NCI-H128 (cell line): ENCODE results near the gene PALLD.

Source experiments
- DNase-seq: peaks from one replicate; lab custom pipeline; 2025; ENCODE audit not compliant: unreplicated experiment; lab: John Stamatoyannopoulos, UW

PALLD gene

DNA sequence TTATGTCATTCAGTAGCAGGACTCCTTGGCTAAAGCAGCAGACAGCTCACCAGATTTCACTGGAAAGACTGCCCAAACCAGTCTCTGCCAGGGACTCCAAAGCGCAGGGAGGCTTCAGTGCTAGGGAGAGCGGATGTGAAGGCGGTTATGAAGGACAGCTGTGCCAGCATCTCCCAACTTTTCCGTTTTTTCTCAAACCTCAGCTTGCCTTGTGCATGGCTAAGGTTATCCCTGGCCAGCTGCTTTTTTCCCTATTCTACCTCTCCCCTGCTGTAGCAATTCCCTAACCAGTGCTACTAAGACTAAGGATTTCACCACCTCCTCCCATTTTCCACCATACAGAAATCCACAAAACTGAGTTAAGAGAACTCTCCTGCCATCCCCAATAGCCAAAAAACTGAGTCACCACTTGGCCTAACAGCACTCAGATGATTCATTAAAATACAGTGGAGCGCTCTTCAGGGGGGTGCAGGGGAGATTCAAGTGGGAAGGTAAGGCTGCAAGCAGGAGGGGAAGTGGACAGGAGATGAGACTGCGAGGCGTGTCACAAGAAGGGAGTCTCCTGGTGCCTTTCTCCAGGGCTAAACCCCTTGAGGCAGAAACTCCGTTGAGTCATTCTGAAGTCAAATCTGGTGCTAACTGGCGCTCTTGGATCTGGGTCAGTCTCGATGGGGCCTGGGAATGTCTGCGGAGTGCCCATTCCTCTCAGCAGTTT lies 90.7 kb downstream of the PALLD start:
- no peak for DNase-seq

DNA sequence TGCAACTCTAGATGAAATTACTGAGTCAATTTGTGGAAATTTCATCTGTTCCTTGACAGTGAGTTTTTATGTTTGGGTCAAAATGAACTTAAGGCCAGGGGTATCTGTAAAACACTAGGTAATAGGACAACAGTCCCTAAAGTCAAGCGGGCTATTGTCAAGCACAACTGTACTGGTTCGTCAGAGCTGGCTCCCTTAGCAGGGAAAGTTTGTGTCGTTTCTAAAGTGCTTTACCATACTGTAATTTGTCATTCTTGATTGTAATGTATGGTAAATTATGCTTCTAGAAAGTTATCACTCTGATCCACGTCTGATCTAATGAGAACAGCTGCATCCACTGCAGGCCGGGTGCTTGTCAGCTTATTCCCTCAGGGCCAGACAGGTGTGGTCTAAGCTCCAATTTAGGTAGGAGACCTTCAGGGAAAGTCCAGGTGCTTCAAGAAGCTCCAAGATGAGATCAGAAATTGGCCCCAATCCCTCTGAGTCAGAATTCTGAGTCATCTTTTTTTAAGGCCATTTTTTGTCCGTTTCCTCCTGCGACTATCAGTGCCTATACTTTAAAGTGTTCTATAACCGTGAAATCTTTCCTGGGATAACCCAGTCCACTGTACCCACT lies 92.2 kb downstream of the PALLD start:
- no peak for DNase-seq

- DNase-seq, result no peak
Measured at GRCh38 chr4:168592676-168593075, 95.8 kb downstream of the PALLD start.

GRCh38 chr4:168593399-168593798 lies 96.5 kb downstream of the PALLD start:
- no peak for DNase-seq

DNA sequence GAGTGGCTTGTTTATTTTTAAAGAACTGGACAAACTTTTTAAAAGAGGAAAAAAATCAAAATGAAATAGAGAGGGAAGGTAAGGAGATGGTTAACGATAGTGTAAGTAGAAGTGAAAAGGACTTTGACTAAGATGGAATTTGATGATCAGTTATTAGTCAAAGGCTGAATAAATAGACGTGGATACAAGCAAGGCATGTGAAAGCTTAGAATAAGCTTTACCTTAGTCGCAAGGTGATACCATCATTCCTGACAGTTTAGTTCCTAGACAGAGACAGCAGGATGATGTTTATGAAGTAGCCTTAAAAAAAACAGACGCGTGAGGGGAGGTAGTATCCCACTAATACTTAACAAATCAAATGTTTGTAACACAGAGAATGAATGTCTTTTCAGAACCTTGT lies 97.3 kb downstream of the PALLD start:
- no peak for DNase-seq

- DNase-seq, result no peak
Measured at GRCh38 chr4:168598191-168598590, 101.3 kb downstream of the PALLD start.

DNA sequence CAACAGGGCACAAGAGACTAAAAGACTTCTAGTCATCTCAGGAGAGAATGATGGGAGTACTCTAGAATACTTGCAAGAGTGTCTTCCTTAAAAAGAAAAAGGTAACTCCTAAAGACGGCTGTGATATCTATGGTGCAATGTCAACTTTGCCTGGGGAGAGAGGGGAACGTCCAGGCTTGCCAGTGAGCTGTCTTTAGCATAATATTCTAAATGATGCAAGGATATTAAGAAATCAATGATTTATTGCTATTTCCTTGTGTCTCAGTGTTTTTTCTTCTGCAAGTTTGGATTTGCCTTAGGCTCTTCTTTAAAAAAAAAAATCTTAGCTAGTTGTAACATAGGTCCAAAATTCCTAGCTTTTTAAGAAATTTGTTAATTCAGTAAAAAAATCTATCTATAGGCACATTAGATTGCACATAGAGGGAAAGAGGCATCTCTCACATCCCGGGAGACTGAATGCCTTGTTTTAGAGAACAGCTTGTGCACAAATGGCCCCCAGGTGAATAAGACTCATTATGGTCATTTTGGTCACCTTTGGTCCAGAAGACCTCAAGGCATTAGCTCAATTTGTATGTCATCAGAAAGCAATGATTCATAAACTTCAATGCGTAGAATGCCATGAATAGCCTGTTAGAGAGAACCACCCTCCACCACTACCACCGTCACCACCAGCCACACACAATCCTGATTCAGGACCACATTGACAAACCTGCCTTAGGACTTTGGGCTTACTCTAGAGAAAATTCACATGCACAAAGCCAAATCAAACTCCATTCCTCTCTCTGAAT lies 104.1 kb downstream of the PALLD start:
- no peak for DNase-seq

DNA sequence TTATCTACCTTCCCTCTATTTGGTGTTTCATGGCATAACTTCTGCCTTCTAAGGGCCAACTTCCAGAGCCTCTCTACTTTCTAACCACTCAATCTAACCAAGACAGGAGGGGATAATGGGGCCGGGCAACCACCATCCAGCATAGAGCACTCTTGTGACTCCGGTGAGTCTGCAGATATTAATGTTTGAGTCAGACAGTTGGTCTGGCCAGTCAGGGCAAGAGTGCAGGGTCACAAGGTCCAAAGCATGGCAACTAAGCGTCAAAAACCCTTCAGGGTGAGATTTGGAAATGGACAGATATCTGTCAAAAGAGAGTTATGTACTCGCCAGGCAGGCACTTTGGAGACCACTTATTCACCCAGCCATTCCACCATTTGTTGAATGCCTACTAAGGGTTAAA lies 105.0 kb downstream of the PALLD start:
- DNase-seq, result no peak

GRCh38 chr4:168604496-168605373 lies 107.9 kb downstream of the PALLD start:
- no peak for DNase-seq

DNA sequence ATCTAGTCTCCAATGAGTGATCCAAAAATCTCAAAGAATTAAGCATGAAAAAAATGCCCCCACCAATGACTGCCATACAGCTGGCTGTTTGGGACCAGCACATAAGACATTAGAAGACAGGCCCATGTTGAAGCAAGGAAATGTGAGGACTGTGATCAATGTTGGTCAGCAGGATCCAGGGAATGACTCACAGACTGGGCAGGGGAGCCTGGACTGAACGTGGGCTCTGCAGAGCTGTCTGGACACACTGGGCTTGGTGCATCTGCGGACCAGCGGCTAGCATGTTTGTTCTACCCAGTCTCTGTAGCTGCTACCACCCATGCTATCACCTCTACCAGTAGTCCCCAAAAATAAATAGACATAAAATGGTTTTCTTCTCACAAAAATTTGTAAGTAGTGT lies 108.6 kb downstream of the PALLD start:
- no peak for DNase-seq

DNA sequence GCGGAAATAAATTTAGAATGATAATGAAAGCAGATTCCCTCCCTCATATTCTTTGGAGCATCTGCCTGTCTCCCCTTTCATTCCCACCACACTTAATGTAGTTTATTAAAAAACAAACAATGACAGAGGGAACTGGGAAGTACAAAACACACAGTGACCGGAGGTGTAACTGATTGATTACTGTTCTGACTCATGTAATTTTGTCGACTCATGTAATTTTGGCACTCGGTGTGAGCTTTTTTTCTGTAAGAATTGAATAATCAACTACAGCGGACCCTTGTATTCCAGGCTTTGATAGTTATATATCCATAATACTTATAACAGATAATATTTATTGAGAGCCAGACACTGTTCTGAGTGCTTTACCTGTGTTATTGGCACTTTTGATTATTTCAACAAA lies 110.4 kb downstream of the PALLD start:
- no peak for DNase-seq

- DNase-seq, result no peak
Measured at GRCh38 chr4:168608771-168609170, 111.9 kb downstream of the PALLD start.

DNA sequence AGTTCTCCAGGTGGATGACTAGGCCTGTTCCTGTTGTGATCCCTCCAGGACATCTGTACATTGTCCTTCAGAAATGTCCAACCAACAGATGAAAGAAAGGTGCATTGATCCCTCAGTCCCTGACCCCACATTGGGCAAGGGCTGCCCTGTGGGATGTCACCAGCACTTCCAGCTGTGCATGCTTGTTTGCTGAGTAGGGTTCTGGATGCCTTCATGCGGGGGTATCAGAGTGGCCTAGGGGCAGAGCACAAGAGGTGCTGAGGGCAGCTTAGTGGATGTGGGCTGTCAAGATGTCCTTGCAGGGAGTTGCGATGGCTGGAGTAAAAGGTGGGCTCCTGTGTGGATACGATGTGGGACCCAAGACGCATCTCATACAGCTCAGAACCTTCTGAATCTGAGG lies 112.5 kb downstream of the PALLD start:
- no peak for DNase-seq

DNA sequence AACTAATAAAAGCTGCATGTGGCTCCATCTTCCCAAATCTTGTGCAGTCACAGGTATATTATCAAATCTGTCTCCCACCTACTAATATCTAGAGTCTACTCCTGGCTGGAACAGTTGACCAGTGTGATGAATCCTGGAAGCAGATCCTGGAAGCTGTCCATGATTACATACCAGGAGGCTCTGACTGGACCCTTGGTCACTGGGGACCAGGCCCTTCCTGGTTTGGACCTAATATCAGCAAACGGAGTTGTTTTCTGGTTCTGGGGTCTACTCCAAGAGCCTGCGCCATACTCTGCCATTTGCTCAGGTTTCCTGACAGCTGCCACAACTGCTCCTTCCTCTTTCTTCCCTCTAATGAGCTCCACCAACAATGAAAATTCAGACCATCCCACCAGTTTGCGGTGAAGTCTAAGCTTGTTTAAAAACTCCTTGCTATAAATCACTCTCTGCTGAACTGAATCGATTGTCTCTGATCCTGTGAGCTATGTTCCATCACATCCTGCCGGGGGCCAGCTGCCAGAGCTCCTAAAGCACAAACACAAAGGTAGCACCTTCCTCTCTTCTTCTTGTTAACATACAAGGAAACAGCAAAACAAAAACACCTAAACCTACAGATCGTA lies 114.2 kb downstream of the PALLD start:
- DNase-seq, result no peak

GRCh38 chr4:168612450-168613135 lies 115.7 kb downstream of the PALLD start:
- no peak for DNase-seq

- no peak for DNase-seq
Measured at GRCh38 chr4:168613869-168614268, 117.0 kb downstream of the PALLD start.

DNA sequence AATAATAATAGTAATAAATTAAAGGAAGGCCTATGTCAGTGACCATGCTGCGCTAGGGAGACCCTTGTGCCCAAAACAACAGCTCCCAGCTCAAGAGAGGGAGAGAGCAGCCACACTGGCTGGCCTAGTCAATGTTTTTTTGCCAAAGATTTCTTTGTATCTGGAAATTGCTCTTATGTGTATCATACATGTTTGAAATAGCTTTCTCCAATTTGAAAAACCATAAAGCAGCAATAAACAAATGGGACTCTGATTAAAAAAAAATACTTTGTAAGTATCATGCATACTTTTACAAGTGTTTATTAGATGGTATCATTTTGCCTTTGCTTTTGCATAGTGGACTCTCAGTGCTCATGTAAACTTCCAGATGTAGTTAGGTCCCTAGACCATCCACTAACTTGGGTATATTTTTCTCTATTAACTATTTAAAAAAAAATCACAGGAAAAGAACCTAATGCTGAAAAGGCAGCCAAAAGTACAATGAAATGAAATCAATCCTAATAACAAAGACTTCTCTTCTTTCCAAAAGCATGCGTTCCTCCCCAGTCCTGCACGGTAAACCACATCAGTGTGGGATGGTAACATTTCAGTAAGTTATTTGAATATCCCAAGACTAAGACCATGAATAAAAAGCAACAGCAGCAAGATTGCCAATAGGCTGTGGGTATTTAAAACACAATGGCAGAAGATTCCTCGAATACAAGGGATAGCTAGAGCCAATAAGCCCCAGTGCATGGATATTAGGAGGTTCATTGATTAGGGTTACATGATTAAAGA lies 117.6 kb downstream of the PALLD start:
- DNase-seq, result no peak

DNA sequence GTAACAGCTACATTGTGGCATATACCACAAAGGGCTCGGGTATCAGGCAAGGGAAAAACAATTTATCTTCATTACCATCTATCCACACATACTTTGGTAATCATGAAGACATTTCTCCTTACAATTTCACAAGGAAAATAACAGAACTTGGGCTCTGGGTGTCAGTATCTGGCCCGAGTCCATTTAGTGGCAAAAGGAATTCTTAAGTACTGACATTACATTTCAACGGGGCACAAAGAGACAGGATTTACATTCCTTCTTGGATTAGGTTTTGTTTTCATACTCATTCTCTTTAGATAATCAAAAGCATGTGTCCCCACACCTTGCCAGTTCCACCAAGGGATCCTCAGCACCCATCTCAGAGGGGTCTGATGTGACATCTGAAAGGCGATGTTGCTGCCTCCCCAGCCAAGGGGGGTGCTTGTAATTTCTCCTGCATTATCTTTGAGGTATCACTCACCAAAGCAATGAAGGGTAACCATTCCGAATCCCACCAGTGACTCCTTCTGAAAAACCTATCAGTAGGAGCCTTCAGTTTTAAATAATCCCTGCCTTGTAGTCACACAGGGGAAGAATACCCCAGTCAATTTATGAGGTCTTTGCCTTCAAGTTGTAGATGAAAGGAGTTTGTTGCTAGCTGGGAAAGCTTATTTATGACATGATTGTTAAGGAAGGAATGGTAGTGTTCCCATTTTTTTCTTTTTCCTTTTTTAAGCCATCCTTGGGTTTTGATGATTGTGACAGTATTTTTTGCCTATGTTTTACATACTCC lies 118.6 kb downstream of the PALLD start:
- no peak for DNase-seq
